ENCODE data around the gene SLC1A4. TPM values are rescaled to one million over a fixed set of nuclear protein-coding genes. Genes with fewer than 3 reads are reported as not detected.

Gene SLC1A4
- total RNA-seq, 4 donors from 2014 or later, result 6.9 to 36.6 (median 12.7) TPM

- H3K4me1 ChIP-seq, result no peaks in the 10 kb centered on the region
- no peak overlapping the region for H3K27ac ChIP-seq
- TF ChIP-seq, protein P1, sequence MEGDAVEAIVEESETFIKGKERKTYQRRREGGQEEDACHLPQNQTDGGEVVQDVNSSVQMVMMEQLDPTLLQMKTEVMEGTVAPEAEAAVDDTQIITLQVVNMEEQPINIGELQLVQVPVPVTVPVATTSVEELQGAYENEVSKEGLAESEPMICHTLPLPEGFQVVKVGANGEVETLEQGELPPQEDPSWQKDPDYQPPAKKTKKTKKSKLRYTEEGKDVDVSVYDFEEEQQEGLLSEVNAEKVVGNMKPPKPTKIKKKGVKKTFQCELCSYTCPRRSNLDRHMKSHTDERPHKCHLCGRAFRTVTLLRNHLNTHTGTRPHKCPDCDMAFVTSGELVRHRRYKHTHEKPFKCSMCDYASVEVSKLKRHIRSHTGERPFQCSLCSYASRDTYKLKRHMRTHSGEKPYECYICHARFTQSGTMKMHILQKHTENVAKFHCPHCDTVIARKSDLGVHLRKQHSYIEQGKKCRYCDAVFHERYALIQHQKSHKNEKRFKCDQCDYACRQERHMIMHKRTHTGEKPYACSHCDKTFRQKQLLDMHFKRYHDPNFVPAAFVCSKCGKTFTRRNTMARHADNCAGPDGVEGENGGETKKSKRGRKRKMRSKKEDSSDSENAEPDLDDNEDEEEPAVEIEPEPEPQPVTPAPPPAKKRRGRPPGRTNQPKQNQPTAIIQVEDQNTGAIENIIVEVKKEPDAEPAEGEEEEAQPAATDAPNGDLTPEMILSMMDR (IDR thresholded peaks at IDR 0.05), result no peak
- TF ChIP-seq POLR2A (IDR thresholded peaks at IDR 0.05), result no peak
- no peaks in the 10 kb centered on the region for H3K9me3 ChIP-seq
- no peak overlapping the region for H3K4me3 ChIP-seq
- DNase-seq, result no peak
- intact Hi-C loops (cut with DNase I; ENCODE audit: low total_unique reads), result no loop called here
- H3K36me3 ChIP-seq, result no peaks in the 10 kb centered on the region
- no peaks in the 10 kb centered on the region for H3K27me3 ChIP-seq
Measured at GRCh38 chr2:64992990-64993389, 3.8 kb downstream of the SLC1A4 start.

DNA sequence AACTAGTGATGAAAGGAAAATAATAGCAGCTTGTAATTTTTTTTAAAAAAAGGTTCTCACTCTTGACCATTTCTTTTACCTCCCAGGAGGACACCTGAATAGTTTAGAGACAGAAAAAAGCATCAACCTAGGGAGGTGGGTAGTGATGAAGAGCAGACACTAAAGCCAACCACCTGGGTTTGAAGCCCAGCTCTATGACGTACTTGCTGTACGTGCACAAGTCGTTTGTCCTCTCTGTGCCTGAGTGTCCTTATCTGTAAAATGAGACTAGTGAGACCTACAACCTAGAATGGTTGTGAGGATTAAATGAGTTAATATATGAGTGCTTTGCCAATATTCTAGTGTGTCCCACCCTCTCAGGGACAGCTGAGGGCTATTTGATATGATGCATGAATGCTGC is 5.8 kb downstream of the SLC1A4 start:
- Histone ChIP-seq H3K36me3 (no peaks in the 10 kb centered on the region), H3K9me3 (no peaks in the 10 kb centered on the region), H3K27ac (no peak overlapping the region), H3K27me3 (no peaks in the 10 kb centered on the region), H3K4me3 (no peak overlapping the region), H3K4me1 (no peaks in the 10 kb centered on the region)
- no peak for DNase-seq
- no peak for TF ChIP-seq POLR2A (IDR thresholded peaks at IDR 0.05)
- TF ChIP-seq, protein P1 (IDR thresholded peaks at IDR 0.05), result no peak
- intact Hi-C loops (cut with DNase I; ENCODE audit: low total_unique reads), result no loop called here

- no peaks in the 10 kb centered on the region for H3K36me3 ChIP-seq
- no peaks in the 10 kb centered on the region for H3K27me3 ChIP-seq
- H3K9me3 ChIP-seq, result no peaks in the 10 kb centered on the region
- no peak for DNase-seq
- no peak overlapping the region for H3K4me3 ChIP-seq
- no peak for TF ChIP-seq POLR2A (IDR thresholded peaks at IDR 0.05)
- TF ChIP-seq, protein P1 (IDR thresholded peaks at IDR 0.05), result no peak
- intact Hi-C loops (cut with DNase I; ENCODE audit: low total_unique reads), result no loop called here
- peak overlapping the region in 1 of 2 donors; percentile 3 for H3K27ac ChIP-seq
- H3K4me1 ChIP-seq, result no peaks in the 10 kb centered on the region
Measured at GRCh38 chr2:64996871-64997307, 7.7 kb downstream of the SLC1A4 start.

DNA sequence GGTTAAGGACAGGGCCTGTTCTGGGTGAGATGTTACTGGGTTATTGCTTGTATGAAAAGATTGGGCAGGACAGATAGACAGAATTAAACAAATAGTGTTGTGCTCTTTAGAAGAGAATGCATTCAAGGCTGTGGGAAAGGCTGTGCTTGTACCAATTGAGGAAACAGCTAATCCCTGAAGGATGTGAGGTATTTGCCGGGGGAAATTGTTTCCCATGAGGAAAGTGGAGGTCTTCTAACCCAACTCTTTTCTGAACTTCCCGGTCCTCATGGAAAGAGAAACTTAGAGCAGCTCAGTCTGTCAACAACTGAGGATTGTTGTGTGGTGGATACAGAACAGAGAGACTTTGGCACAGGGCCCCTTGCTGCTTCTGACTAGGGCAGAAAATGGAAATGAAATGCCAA is 9.5 kb downstream of the SLC1A4 start:
- Histone ChIP-seq H3K36me3 (no peaks in the 10 kb centered on the region), H3K9me3 (no peaks in the 10 kb centered on the region), H3K27ac (peak overlapping the region in 1 of 2 donors; percentile 12), H3K4me1 (no peaks in the 10 kb centered on the region), H3K27me3 (no peaks in the 10 kb centered on the region), H3K4me3 (no peak overlapping the region)
- no peak for TF ChIP-seq POLR2A (IDR thresholded peaks at IDR 0.05)
- TF ChIP-seq, protein P1 (IDR thresholded peaks at IDR 0.05), result no peak
- no peak for DNase-seq
- intact Hi-C loops (cut with DNase I; ENCODE audit: low total_unique reads), result no loop called here

- no peaks in the 10 kb centered on the region for H3K9me3 ChIP-seq
- H3K36me3 ChIP-seq, result no peaks in the 10 kb centered on the region
- H3K27me3 ChIP-seq, result no peaks in the 10 kb centered on the region
- intact Hi-C loops (cut with DNase I; ENCODE audit: low total_unique reads), result no loop called here
- H3K4me3 ChIP-seq, result no peak overlapping the region
- H3K4me1 ChIP-seq, result no peaks in the 10 kb centered on the region
- H3K27ac ChIP-seq, result no peak overlapping the region
- TF ChIP-seq, protein P1 (IDR thresholded peaks at IDR 0.05), result no peak
- no peak for TF ChIP-seq POLR2A (IDR thresholded peaks at IDR 0.05)
- DNase-seq, result no peak
Measured at GRCh38 chr2:64999754-65000153, 10.6 kb downstream of the SLC1A4 start.

Data from uterus (tissue), 4 donors.